ENCODE results near the gene PINLYP. TPM values are rescaled to one million over a fixed set of nuclear protein-coding genes. Genes with fewer than 3 reads are reported as not detected.

PINLYP gene
- total and polyA plus RNA-seq, 7 donors = 0.66 to 1.3 (median 0.88) TPM; not detected in 1

- DNase-seq (no peak), ATAC-seq (no peak)
- intact Hi-C loops (cut with DNase I) = no loop called here
- TF ChIP-seq CTCF (IDR thresholded peaks at IDR 0.05) = no peak
- 95 to 98% (median 96%) methylated on average over 5 of the region's 5 CpGs for WGBS, 3 donors
- no peaks in the 10 kb centered on the region for H3K27me3 ChIP-seq (ENCODE audit: insufficient read depth in 3 of 3, low read length in 2 of 3)
- H3K27ac ChIP-seq = no peak overlapping the region
- H3K36me3 ChIP-seq (ENCODE audit: insufficient read depth in 1 of 2, low read depth in 1 of 2) = peaks cover 0 to 82% of the 10 kb centered on the region in 2 donors
- H3K4me3 ChIP-seq = no peak overlapping the region
- H3K9me3 ChIP-seq = peaks cover 7% of the 10 kb centered on the region
- H3K4me1 ChIP-seq = no peaks in the 10 kb centered on the region
These were observed 33.5 kb upstream of the PINLYP start for GRCh38 chr19:43541920-43542650.

- WGBS, 3 donors = 95 to 98% (median 95%) methylated on average over 9 of the region's 9 CpGs
- intact Hi-C loops (cut with DNase I) = no loop called here
- Histone ChIP-seq H3K4me3 (no peak overlapping the region), H3K36me3 (ENCODE audit: insufficient read depth in 1 of 2, low read depth in 1 of 2) (peaks cover 0 to 71% of the 10 kb centered on the region in 2 donors), H3K27ac (no peak overlapping the region), H3K27me3 (ENCODE audit: insufficient read depth in 3 of 3, low read length in 2 of 3) (no peaks in the 10 kb centered on the region), H3K4me1 (no peaks in the 10 kb centered on the region), H3K9me3 (peaks cover 4% of the 10 kb centered on the region)
- no peak for TF ChIP-seq CTCF (IDR thresholded peaks at IDR 0.05)
- ATAC-seq = no peak
- DNase-seq = no peak
These were observed 31.5 kb upstream of the PINLYP start for GRCh38 chr19:43544077-43544476.

DNA sequence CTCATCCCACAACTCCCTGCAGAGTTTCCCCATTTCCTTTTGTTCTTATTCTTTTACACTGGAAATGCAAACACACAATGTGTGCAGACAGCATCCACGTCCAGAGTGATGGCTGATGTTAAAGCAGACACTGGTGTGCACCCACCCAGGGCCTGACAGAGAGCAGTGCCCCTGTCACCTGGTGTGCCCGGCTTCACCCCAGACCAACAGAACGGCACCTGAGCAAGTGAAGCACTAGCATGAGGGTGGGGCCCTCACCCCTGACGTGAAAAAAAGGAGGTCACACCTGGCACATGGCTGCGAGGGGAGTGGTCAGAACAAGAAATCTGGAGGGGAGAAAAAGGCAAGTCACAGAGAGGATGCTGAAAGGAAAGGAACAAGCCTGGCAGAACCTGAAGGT, 30.3 kb upstream of the PINLYP start:
- intact Hi-C loops (cut with DNase I) = no loop called here
- 89 to 94% (median 94%) methylated on average over 5 of the region's 5 CpGs for WGBS, 3 donors
- H3K27me3 ChIP-seq (ENCODE audit: insufficient read depth in 3 of 3, low read length in 2 of 3) = no peaks in the 10 kb centered on the region
- no peak for ATAC-seq
- DNase-seq = no peak
- H3K36me3 ChIP-seq (ENCODE audit: insufficient read depth in 1 of 2, low read depth in 1 of 2) = peaks cover under 1 to 74% of the 10 kb centered on the region in 2 donors
- H3K4me1 ChIP-seq = no peaks in the 10 kb centered on the region
- no peak overlapping the region for H3K27ac ChIP-seq
- H3K4me3 ChIP-seq = no peak overlapping the region
- no peak for TF ChIP-seq CTCF (IDR thresholded peaks at IDR 0.05)
- H3K9me3 ChIP-seq = no peaks in the 10 kb centered on the region

DNA sequence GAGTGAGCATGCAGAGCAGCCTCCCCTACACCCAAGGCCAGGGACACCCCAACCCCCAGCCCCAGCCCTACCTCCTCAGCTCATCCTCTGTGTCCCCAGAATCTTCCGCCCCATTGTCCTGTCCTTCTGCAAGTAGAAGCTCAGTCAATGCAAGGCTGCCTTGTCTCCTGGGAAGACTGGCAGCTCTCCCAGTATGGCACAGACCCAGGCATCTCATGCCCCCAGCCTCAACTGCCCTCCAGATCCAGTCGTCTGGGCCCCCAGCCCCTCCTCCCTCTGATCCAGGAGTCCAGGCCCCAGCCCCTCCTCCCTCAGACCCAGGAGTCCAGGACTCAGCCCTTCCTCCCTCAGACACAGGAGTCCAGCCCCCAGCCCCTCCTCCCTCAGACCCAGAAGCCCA, 29.6 kb upstream of the PINLYP start:
- WGBS, 3 donors = 80 to 100% (median 86%) methylated on average over 1 to 2 of the region's 2 CpGs

More for the DNA sequence above, 29.6 kb upstream of the PINLYP start:
- intact Hi-C loops (cut with DNase I) = no loop called here
- H3K9me3 ChIP-seq = no peaks in the 10 kb centered on the region
- H3K27ac ChIP-seq = no peak overlapping the region
- no peaks in the 10 kb centered on the region for H3K4me1 ChIP-seq
- peaks cover 3 to 75% of the 10 kb centered on the region in 2 donors for H3K36me3 ChIP-seq (ENCODE audit: insufficient read depth in 1 of 2, low read depth in 1 of 2)
- ATAC-seq = no peak
- TF ChIP-seq CTCF (IDR thresholded peaks at IDR 0.05) = no peak
- H3K4me3 ChIP-seq = no peak overlapping the region
- no peak for DNase-seq
- H3K27me3 ChIP-seq (ENCODE audit: insufficient read depth in 3 of 3, low read length in 2 of 3) = no peaks in the 10 kb centered on the region
